Germinal center (tissue), 1 donor: ENCODE results near the gene HS3ST4.

Experiments
- DNase-seq: peaks from one replicate; pipeline ENCODE4 v3.0.0; 2012; ENCODE audit warnings: mixed read lengths, low spot score

HS3ST4 gene

DNA sequence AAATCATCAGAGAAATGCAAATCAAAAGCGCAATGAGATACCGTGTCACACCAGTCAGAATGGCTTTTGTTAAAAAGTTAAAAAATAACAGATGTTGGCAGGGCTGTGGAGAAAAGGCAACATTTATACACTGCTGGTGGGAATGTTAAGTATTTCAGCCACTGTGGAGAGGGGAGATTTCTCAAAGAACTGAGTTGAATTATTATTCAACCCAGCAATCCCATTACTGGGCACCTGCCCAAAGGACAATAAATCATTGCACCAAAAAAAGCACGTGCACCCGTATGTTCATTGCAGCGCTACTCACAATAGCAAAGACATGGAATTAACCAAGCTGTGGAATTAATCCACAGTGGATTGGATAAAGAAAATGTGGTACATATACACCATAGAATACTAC is 204.7 kb downstream of the HS3ST4 start:
- no peak for DNase-seq

DNA sequence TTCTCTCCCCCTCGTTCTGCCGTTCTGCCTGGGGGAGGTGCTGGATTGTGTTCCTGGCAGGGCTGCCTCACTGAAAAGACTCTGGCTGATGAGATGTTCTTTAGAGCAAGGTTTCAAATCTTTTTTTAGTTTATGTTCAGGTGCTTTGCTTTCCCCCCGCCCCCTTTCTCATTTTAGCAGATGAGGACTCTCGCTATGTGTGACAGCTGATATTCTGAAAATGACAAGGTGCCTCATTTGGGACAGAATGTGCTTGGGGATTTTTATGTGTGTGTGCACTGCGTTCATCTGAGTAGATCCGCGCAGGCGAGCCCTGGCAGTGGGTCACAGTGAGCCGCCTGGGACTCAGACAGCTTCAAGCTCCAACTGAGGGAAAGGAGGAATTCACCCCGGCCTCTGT is 205.9 kb downstream of the HS3ST4 start:
- no peak for DNase-seq

DNA sequence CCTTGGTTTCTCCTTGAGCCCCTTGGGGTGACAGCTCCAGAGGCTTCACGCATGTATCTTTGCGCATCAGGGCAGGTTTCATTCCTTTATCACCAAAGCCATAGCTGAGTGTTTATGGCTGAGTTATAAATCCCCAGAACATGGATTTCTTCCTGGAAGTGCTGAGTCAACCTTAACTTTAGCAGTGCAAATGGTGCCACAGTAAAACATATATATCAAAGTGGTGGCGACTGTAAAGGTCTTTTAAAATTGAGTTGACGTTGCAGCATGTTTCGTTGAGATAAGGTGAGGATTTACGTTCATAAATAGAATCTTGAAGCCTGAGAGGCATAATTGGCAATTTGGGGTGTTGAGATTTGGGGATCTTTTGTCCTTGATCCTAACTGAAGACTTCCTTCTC is 214.1 kb downstream of the HS3ST4 start:
- no peak for DNase-seq

DNA sequence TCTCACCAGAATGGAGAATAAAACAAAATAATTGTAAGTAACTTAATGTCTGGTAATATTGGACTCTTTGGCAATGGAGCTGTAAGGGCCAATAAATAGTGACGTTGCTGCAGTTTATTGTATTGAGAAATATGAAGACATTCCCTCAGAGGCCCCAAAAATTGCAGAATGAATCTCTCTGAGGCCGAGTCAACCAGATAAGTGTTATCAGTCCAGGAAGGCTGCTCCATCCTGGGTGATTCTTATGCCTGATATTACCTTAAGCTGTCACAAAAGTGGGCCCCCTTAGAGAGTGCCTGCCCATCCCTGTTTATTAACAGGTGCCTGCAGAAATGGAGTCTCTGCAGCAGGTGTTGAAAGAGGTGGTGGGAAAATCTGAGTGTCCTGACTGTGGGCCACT is 219.2 kb downstream of the HS3ST4 start:
- DNase-seq: no peak

DNA sequence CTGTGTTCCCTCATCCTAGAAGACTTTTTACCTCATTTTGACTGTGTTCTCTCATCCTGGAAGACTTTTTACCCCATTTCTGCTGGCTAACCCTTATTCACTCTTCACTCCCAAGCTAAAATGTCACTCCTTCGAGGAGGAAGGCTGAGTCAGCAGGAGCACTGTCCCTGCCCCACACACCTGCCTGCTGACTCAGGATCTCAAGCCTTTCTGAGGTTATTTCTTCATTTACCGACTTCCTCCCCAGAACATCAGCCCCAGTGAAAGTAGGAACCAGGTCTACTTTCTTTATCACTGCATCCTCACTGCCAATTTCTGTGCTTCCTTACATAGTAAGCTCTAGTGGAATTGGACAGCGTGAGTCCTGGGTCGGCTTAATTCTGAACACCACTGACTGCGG is 220.6 kb downstream of the HS3ST4 start:
- no peak for DNase-seq

DNA sequence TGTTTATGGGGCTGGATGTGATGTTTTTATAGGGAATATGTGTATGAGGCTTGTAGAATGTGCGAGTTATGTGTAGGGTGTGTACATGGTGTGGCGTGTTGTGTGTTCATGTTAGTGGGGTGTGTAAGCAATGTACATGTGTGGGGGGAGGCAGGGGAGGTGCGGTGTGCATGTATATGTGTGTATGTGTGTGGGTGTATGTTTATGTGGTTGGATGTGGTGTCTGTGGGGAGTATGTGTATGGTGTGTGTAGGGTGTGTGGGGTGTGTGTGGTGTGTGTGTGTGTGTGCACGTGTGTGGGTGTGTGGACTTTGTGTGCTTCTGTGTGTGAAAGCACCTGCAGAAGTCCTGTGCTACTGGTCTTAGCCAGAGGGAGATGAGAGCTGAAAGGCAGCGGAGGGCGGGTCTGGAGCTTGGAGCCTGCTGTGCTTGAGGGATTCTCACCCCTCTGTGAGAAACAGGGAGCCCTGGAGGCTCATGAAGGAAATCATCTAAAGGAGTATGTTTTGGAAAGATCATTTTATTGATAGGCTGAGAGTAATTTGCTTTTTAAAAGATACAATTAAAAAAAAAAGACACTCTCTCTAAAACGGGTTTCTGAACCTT is 222.7 kb downstream of the HS3ST4 start:
- DNase-seq: no peak

DNA sequence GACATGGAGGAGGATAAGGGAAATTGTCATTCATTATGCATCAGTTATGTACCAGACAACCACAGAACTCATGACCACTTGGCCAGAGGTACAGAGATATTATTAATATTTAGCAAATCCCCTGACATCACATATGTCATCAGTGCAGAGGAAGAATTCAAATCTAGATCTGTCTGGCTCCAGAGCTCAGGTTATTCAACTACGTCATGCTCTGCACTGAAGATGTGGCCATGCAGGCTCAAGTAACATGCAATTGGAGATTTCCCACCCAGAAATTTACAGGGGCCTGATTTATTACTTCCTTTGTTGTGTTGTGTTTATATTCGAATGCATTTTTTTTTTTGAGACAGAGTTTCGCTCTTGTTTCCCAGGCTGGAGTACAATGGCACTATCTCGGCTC is 224.3 kb downstream of the HS3ST4 start:
- DNase-seq: no peak

DNA sequence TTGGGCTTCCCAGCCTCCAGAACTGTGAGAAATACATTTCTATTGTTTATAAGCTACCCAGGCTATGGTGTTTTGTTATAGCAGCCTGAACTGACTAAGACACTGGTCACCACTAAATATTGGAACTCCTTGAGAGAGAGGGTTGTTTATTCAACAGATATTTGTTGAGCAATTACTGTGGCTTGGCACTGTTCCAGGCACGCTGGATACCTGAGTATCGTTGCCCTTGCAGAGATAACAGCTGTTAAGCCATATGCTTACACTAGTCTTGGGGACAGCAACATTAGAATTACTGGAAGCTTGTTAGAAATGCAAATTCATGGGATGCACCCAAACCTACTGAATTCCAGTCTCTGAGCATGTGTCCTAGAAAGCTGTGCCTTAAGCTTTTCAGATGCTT is 230.7 kb downstream of the HS3ST4 start:
- DNase-seq: no peak

DNA sequence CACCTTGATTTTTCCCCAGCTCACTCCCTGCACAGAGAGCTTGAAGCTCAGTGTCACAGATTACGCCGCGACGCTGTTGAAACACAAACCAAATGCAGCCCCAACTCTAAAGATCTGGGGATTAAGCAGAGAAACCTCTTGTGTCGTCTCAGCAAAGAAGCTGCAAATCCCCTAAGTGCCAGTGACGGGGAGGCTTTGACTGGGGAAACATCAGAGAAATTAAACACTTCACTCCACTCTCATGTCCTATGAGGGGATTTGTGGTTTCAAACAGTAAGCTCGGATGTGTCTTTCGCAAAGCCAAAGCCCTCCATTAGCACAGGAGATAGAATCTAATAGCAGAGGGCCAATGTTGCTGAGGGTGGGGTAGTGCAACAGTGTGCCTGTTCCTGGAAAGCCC is 233.7 kb downstream of the HS3ST4 start:
- no peak for DNase-seq

DNA sequence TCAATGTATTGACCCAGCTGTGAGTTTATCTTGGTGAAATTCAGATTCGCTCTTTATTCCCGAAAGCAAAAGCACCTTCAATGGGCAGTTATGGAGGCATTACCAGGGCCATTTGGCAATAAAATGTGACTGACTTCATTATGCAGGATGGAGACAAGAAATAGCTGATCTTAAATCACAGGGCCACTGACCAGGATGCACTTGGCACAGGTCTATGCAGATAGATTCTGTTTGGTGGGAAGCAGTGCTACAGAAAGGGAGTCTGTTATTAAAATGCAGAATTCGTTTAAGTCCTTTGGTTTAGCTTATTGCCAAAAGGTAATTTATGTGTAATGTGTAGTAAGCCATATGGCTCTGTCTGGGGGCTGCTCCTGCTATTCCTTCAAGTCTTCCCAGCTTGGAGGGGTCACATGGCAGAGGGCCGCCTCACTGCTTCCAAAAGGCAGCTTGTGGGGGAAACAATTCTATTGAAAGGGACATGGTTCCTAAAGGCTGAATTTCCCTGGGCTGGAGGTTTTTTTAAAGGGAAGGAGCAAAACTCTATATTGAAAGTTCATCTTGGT is 239.8 kb downstream of the HS3ST4 start:
- DNase-seq: no peak

DNA sequence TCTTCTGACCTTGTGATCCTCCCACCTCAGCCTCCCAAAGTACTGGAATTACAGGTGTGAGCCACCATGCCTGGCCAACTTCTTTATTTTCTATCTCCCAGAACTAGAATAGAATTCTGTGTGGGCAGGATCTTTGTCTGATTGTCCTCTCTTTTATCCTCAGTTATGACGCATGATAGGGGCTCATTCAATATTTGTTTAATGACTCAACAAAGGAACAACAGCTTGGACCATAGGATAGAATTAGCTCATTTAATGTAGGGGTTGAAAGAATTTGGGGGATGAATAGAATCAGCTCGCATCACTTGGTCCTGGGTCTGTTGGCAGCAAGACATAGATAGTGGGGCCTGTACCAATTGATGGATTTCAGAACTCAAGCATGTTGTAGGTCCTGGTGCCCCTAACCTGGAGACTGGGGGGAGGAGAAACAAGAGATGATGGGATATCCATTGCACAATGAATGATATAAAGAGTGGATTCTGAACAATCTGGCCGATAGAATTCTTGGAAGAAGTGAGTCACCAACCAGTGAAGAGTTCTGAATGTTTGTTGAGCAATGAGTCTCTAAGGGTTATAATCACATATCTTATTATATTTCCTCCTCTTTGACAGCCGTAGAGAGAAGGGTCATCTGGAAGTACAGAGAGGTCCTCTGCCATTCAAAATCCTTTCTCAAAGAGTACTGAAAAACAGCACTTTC is 250.2 kb downstream of the HS3ST4 start:
- no peak for DNase-seq

DNA sequence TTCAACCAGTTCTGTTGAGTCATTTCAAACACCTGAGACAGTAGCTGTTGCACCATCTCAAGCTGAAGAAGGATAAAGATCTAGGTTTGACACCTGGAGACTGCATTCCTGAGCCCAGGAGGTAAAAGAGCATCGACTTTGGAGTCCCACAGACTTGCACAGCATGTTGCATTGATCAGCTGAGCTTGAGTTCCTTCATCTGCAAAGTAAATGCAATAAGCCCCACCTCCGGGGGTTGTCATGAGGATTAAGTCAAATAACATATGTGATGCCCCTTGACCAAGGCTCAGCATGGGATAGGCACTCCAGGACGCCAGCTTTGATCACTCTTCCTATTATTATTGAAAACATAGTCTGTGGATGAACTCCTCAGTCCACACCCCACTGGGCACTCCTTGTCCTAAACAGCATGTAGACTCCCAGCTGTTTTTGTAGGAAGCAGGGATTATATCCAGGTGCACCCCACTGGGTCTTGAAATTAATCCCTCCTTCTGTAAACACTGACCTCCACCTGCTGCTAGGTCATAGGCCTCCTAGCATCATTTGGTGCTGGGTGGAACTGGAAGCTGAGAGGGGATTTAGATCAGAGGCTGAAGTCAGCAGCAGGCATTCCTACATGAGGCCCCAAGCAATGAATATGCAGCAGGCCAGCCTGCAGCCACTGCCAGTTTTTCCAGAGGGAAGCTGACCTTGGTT is 259.0 kb downstream of the HS3ST4 start:
- DNase-seq: no peak

DNA sequence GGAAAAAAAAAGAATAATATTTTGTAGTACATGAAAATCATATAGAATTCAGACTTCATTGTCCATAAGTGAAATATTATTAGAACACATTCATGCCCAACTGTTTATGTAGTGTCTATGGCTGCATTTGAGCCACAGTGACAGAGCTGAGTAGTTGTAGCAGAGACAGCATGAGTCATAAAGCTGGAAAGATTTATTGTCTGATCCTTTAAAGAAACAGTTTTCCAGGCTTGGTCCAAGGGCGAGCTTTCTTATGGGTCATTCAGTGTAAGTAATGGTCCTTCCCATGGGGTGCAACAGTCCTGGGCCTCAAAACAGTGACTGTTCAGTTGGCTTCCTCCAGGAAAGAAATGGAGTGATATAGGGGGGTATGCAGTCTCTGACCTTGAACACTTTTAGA is 260.2 kb downstream of the HS3ST4 start:
- DNase-seq: no peak

DNA sequence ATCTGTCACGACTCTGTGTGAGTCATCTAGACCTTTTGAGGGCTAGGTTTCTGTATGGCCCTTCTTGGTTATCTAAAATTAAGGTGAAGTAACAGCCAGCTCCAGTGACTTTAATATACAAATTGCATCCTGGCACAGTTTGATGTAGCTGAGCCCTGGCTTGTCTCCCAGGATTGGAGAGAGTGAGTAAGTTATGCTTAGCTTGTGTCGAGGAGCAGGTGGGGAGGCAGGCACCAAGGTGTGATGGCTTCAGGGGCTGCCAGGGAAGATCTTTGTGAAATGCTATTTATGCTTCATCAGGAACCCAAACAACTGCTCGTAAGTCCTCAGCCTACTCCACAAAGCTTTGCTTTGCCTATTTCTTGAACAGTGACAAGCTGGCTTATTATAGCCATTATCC is 261.2 kb downstream of the HS3ST4 start:
- no peak for DNase-seq

DNA sequence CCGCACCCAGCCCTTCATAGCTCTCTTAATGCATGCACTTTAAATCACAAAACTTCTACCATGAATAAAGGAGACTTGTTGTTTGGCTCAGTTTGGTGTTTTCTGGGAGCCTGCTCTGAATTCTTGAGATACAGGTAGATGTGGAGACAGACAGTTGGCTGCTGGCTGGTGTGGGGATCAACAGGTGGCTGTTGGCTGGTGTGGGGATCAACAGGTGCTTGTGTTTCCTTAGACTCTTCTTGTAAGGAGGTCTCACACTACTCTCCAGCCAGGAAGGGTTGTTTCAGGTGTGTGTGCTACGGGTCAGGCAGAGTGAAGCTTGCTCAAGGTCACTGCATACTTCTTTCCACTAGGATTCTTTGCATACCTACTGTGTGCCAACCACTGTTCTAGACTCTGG is 265.9 kb downstream of the HS3ST4 start:
- DNase-seq: no peak

DNA sequence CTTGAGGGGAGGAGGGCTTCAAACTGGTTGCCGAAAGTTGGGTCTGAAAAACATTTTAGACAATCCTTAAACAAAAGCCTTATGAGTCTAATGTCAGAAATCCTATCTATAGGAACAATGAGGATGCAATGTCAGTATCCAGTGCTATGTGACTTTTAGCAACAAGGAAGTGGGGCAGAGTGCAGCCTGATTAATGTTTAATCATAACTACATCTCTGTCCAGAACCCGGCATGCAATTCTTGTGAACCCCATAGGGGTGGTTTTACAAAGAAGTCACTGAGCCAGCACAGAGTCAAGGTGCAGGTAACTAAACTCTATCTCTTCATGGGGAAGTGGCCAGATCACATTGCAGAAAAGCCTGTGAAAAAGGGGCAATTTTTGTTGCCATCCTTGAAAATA is 267.5 kb downstream of the HS3ST4 start:
- no peak for DNase-seq

DNA sequence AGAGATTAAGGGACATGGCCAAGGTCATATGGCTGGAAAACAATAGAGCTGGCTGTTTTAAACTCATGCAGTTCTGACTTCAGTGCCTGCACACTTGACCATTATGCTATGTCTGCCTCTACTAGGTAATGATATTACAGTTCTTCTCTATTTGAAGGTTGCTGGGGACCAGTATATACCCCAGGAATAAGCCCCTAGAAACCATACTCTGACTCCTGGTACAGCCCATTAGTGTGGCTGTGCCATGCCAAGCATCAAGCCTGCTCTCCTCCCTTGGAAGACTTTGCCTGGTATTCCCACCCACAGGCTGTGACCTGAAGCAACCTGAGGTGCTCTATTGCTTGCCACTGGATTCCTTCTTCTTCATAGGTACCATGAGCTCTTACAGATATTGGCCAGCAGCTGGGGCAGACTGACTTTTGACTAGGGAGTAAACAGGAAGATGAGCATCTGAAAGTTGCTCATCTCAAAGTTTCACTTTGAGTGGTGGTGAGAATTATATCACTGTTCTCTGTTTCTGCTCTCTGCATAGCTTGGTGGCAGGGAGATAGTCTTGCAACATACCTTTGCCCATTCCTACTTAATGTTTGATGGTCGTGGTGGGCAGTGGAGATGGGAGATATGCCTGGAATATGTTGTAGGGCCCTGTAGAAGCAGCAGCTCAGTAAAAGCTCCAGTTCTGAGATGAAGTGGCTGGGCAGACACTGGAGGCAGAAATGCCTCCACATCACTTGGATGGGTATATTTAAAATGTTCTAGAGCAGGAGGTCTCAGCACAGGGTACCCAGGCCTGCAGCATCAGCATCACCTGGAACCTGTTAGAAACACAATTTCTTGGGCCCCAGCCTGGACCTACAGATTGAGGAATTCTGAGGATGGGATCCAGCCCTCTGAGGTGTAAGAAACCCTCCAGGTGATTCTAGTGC is 274.7 kb downstream of the HS3ST4 start:
- no peak for DNase-seq

DNA sequence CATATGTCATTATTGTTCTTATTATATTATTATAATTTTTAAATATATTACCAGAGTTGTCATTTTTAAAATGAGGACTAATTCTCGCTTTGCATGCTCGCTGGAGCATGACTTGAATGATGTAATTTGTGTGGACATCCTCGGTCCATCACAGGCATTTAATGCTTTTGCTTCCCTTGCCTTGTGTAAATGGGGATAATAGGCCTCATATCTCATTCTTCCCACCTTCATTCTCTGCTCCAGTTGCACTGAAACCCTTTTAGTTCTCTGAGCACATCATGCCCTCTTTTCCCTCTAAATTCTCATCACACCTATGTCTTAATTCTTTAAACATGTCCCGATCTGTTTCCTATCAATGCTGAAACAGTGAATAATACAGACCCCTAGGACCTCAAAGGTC is 285.4 kb downstream of the HS3ST4 start:
- no peak for DNase-seq

DNA sequence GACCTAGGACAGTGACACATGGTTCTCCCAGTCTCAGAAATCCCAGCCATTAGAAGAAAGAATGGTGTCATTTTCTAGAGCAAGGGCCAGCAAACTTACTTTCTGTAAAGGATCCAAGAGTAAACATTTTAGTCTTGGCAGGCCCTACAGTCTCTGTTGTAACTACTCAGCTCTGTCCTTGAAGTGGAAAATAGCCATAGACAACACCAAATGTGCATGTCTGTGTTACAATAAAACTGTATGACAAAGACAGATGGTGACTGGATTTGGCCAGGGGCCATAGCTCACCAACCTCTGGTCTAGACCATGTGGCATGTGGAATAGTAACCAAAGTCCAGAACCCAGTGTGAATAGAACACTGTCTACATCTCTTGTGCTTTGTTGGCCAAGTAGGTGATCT is 286.5 kb downstream of the HS3ST4 start:
- no peak for DNase-seq

DNA sequence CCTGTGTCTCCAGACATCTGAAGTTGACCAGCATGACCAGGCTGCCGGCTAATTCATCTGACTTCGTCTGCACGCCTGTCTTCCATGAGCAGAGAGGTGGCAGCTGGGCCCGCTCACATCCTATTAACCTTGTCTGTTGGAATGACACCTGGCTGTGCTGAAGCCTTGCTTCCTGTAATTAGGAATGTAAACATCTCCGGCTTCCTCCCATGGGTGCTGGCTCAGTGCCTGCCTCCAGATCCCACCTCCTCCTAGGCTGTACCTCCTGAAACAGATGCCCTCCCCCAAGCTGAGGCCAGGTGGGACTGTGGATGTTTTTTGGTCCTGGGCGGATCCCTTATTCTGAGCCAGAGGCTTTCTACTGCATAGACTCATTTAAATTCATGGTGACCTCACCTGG is 296.3 kb downstream of the HS3ST4 start:
- DNase-seq: no peak

DNA sequence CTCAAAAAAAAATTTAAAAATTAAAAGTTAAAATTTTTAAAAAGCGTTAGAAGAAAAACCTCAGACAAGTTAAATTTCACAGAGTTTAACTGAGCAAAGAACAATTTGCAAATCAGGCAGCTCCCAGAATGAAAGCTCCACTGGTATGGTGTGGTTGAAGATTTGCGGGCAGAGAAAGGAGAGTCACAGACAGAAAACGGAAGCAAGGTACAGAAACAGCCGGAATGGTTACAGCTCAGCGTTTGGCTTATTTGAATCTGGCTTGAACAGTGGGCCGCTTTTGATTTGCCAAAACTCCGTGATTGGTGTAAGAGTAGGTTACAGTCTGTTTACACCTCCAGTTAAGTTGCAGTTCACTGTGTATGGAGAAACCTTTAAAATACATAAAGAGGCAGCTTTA is 297.1 kb downstream of the HS3ST4 start:
- DNase-seq: no peak

DNA sequence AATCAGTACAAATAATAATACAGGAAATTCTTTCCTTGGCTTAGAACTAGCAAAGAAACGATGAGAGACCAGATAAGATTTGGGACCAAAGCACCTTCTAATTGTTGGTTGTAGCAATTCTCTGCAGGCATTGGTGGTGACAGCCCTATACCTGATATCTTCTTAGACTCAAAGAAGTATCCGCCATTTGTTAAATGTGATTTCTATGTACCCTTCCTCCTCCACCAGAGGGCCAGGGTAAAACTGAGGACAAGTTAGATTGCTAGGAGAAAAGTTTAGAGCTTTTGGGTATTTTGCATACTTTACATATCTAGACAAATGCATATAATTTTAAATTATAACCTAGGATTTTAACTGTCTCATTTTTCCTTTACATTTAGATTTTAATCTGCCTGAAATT is 304.3 kb downstream of the HS3ST4 start:
- no peak for DNase-seq
